Mesenteric fat pad (tissue), 1 donor: ENCODE data around the gene KCNT1. TPM values are rescaled to one million over a fixed set of nuclear protein-coding genes. Genes with fewer than 3 reads are reported as not detected.

ENCODE experiments used
- DNase-seq: peaks from one replicate; pipeline ENCODE4 v3.0.0-alpha.2; 2020; ENCODE audit warnings: low spot score
- total RNA-seq: library from RNA; stranded (reverse); fragmentation: NEBNext Ultra II Directional; extraction: Animal tissue kit (Norgen Biotek cat#: 25700); gene quantifications from one replicate; pipeline ENCODE4 v1.2.1, GENCODE V29; 2021
- donor health status: DM: yes; HTN: yes; CAD: no.

The KCNT1 gene
- total RNA-seq, 1 donor from 2014 or later, result 0.06 TPM

- no peak for DNase-seq
Observed at GRCh38 chr9:135778421-135778820, 76.4 kb downstream of the KCNT1 start.

GRCh38 chr9:135779571-135779970, 77.6 kb downstream of the KCNT1 start:
- no peak for DNase-seq

GRCh38 chr9:135780086-135780485, 78.1 kb downstream of the KCNT1 start:
- no peak for DNase-seq

- DNase-seq, result no peak
Observed at GRCh38 chr9:135780626-135781025, 78.6 kb downstream of the KCNT1 start.

- no peak for DNase-seq
Observed at GRCh38 chr9:135782946-135783345, 81.0 kb downstream of the KCNT1 start.

- DNase-seq, result no peak
Observed at GRCh38 chr9:135783540-135784245, 81.7 kb downstream of the KCNT1 start.

- no peak for DNase-seq
Observed at GRCh38 chr9:135785013-135785575, 83.1 kb downstream of the KCNT1 start.

GRCh38 chr9:135786146-135786690, 84.2 kb downstream of the KCNT1 start:
- DNase-seq, result no peak

GRCh38 chr9:135787317-135787716, 85.3 kb downstream of the KCNT1 start:
- no peak for DNase-seq

- no peak for DNase-seq
Observed at GRCh38 chr9:135787776-135788575, 86.0 kb downstream of the KCNT1 start.

- no peak for DNase-seq
Observed at GRCh38 chr9:135788576-135789300, 86.8 kb downstream of the KCNT1 start.

- DNase-seq, result no peak
Observed at GRCh38 chr9:135789838-135790291, 87.9 kb downstream of the KCNT1 start.

GRCh38 chr9:135790356-135790755, 88.4 kb downstream of the KCNT1 start:
- no peak for DNase-seq

GRCh38 chr9:135790850-135791249, 88.9 kb downstream of the KCNT1 start:
- DNase-seq, result no peak

- DNase-seq, result no peak
Observed at GRCh38 chr9:135791431-135792267, 89.7 kb downstream of the KCNT1 start.

GRCh38 chr9:135792268-135793128, 90.5 kb downstream of the KCNT1 start:
- DNase-seq, result no peak

- no peak for DNase-seq
Observed at GRCh38 chr9:135793221-135794056, 91.5 kb downstream of the KCNT1 start.

- DNase-seq, result no peak
Observed at GRCh38 chr9:135794057-135794335, 92.0 kb downstream of the KCNT1 start.
